ENCODE results near the gene TEX26.

Gene TEX26

DNA sequence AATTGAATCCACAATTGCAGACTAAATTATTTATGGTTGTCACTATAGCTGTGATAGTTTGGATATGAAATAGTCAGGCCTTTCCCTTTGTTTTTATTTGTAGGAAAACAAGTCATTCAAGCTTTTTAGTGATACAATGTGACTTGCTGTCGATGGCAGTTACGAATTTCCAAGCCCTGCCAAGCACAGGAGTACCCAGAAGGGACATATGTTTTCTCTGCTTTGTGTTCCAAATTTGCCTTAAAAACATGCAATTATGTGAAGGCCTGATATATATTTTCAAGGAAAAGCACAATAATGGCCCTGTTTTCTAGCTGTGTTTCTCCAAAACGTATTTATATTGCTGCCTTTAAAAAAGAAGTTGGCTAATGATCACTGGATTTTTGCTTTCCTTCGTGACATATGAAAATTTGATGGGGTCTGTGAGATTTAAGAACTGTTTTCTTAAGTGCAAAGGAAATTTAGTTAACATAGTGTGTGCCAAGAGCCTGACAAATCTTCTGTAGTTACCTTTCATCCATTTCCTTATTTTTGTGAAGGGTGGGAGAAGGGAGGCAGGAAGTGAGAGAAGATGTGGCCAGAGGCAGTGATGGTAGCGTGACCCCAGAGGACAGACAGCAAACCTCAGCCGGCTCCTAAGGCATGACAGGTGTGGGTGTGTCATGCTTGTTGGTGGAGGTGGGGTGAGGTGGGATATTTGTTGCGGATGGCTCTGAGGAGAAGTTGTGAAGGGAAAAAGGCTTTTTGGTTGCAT is 79.6 kb downstream of the TEX26 start:
- no peak for DNase-seq (ENCODE audit: low read depth in 2 of 2)

DNA sequence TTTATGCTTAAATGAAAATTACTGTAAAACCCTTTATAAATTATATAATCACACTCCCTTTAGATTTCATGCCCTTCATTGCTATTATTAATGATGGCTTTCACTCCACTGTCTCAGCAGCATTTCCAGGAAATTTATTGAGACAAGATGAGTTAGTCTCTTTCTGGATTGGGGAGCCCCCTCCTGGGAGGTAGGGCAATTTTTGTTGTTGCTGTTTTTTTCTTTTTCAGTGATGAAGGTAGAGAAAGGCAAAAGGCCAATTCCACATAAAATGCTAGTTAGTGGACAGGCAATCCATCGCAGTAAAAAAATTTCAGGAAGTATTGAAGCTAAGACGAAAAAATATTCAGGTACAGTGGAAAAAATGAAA is 80.2 kb downstream of the TEX26 start:
- DNase-seq (ENCODE audit: low read depth in 2 of 2): no peak

DNA sequence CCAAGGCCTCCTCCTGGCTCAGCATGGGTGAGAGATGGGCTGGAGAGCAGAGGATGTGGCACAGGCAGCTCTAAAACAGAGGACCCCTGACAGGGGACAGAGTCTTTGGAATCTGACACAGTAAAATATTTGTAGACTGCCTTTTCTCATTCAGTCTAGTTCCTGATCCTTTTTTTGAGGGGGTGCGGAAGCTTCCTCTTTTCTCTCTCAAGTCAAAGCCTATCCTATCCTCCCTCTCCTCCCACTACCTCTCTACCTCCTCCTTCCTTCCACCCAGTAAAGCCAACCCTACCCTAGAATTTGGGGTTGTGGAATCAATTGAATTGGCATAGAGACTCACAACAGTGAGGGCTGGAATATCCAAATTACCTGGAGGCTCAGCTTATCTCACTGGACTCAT is 82.0 kb downstream of the TEX26 start:
- no peak for DNase-seq (ENCODE audit: low read depth in 2 of 2)

DNA sequence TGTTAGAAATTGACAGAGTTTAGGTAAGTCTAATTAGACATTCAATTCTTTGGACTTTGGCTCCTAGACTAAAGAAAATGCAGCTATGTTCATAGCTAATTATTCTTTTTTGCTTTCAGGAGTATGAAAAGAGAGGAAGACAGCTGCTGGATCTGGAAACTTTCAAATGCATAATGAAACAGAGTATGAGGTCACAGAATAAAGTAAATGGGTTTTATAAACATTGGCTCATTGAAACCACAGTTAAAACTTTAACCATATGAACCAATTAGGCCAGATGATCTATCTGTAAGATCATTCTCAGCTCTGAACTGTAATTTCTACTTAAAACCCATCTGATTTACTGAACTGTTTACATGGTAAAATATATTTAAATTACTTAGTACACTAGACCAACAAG is 82.7 kb downstream of the TEX26 start:
- no peak for DNase-seq (ENCODE audit: low read depth in 2 of 2)

DNA sequence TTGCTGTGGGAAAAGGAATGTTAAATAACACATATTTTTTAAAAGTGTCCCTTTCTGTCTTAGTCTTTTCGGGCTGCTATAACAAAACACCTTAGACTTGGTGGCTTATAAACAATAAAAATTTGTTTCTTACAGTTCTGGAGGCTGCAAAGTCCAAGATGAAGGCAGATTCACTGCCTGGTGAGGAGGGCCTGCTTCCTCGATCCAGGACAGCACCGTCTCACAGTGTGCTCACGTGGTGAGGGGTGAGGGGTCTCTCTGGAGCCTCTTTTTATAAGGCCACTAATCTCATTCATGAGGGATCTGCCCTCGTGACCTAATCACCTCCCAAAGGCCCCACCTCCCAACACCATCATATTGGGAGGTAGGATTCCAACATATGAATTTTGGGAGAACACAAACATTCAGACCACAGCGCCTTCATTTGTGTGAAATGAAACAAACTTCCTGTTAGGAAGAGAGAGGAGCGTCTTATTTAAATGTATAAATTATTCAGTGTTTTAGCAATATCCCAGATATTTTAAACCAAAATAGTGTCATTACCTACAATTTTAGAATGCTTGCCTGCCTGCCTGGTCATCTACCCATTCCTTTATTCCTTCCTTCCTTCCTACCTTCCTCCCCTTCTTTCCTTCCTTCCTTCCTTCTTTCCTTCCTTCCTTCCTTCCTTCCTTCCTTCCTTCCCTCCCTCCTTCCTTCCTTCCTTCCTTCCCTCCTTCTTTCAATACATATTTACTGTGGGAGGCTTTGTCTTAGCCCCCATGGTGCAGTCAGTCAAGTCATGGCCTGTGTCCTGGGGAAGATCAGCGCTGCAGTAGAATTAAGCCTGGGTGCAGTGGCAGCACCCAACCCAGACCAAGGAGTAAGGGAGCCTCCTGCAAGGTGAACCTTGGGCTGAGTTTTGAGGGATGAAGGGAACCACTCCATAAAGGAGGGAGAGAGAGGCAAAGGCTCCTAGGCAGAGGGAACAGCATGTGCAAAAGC is 84.2 kb downstream of the TEX26 start:
- DNase-seq (ENCODE audit: low read depth in 2 of 2): no peak

DNA sequence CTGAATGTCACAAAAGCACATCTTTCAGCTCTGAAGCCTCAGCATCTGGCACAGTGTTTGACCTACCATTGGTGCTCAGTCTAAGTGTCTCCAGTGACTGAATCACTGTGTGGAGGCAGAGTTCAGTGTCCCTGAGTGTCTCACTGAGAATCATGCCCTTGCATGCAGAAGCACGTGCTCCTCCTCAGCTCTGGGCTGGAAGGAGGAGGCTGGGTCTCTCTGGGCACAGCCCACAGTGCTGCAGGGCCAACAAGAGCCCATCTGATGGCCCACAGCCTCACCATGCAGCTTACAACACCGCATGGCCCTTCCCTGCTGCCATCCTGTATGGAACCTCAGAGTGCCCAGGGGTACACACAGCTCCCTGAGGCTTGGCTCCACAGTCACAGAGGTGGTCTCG is 86.1 kb downstream of the TEX26 start:
- no peak for DNase-seq (ENCODE audit: low read depth in 2 of 2)

DNA sequence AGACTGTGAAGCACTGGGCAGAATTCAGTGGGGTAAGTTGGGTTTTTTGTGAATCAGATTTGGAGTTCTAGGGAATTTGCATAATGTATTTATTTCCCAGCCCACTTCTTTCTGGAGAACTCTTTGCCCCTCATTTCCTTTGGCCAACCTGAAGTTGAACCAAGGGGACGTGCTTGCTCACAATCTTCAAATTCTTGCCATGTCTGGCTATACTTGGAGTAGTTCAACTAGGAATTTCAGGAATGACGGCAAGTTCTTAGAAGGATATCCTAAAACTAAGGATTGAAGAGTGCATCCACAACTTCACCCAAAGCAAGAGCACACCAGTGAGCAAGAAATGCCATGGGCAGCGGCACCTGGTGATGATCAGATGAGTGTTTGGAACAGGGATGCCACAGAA is 88.5 kb downstream of the TEX26 start:
- no peak for DNase-seq (ENCODE audit: low read depth in 2 of 2)

DNA sequence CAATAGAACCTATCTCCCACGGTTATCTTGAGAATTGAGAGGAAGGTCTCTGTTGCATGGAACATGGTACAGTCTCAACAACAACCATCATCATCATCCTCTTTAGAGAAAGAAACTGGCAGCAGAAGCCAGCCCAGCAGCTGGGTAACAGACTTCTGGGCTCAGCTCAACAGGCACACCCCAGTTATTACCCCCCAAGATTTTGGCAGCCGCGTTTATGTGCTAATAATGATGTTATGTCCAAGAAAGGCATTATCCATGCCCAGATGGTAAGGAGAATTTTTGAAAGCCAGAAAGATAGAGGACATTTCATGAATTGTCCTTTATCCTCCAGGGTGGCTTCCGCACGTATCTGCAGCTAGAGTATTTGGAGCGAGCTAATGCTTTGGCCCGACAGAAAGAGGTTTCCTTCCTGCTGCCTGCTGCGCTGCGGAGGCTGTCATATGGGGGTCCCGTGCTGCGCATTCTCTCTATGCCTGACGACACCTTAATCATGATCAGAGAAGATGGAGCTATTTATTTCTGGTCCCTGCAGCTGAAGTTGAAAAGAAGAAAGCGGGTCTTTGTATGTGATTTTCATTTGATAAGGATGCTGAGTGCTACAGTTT is 89.9 kb downstream of the TEX26 start:
- DNase-seq (ENCODE audit: low read depth in 2 of 2): no peak

DNA sequence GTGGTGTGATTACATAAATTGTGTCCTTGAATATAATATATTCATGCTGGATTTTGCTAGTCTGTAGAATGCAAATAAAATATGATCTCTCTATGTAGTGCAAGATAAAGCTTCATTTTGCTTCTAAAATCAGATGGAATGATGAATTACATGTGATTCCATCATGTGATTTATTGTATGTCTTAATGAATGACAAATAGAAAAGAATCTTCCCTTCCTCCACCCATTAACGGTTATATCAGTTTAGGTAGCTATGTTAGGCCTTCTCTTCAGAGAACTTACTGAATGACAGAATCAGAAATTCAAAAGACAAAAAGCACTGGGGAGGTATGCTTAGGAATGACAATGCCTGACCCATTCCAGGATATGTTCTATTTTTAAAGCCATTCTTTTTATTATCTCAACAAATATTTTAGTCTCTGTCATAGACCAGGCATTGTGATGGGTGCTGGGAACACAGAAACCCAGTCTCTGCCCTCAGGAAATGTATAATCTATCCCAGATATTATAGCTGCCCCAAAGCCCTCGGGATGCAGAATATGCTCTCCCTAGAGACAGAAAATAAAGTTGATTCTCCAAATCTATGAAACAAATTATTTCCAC is 90.6 kb downstream of the TEX26 start:
- no peak for DNase-seq (ENCODE audit: low read depth in 2 of 2)
